ENCODE data around the gene APEH.
"Not testable (repeated sequence)": the region's sequence is repeated elsewhere in the genome, so short reads cannot be mapped to it uniquely, and the experiment has no call there.

APEH gene

DNA sequence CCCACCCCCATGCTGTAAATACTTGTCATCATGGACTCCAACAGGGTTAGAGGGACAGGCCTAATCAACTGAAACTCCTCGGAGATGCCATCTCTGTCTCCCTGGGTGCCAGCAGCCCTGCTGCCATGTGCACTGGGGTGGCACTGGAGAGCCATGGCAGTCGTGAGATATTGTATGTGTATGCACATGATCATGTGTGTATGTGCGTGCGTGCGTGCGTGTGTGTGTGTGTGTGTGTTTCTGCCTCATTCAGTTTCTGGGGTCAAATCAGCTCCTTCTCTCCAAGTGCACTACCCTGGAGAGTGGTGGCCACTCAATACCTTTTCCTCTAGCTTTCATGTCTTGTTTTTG is 3.2 kb upstream of the APEH start:
- no peak for DNase-seq

DNA sequence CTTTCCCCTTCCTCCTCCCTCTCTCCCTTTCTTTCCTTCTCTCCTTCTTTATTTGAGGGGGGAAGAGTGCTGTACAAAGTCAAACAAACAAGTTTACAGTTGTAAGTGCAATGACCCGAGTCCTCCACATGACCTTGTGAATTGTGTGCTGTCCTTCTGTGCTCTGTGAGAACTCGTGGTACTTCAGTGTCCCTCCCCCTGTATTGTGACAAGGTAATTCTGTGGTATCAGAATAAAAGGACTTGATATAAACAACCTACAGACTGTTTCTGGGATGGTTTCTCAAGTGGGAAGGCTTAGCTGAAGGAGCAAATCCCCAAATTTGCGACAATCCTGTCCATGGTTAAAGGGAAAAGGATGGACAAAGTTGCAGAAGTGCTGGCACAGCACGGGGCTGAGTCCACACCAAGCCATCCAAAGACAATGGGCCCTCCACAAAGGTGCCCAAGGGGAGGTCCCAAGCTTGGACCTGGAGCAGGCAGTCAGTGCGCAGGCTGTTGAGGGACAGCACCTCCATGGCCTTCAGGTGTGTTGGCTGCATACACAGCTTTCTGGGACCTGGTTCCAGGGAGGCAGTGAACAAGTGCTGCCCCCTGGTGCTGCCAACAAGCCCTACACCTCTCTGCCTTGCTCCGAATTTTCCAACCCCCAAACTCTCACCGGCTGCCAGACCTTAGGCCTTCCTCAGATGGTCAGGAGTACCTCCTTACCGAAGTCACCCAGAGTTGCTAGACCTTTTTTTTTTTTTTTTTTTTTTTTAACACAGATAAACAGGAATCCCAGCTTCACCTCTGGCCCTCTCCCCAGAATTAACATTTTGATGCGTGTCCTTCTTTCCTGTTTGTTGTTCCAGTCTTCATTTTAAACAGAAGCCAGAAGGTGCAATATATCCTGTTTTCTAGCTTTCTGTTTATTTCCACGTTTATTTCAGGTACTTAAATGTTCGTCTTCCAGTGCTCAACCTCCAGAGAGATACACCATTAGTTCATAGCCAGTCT is 2.6 kb upstream of the APEH start:
- DNase-seq, result peak; percentile 67 to 80

DNA sequence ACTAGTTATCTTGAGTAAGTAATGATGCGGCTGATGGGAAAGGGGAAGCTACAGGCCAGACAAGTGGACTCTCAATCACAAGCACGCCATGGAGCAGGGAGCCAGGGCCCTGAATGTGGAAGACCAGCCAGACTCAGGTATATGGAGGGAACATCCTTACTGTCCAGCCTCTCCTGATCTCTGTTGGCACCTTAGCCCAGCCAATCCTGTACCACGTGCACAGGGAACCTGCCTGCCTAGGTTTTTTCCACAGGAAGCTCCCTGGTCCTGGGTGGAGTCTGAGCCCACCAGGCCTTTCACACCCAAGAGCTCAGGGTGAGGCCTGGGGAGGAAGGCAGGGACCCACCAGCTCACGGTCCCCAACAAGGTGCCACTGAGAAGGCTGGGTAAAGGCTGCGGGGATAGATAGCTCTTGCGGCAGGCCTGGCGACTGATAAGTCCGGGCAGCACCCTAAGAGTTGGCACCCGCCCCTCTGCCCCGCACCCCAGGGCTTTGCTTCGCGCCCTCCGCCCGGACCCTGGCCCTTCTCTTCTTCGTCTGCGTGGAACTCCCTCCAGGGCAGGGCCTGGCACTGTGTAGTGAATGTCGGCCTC is 933 bp upstream of the APEH start:
- no peak for DNase-seq

DNA sequence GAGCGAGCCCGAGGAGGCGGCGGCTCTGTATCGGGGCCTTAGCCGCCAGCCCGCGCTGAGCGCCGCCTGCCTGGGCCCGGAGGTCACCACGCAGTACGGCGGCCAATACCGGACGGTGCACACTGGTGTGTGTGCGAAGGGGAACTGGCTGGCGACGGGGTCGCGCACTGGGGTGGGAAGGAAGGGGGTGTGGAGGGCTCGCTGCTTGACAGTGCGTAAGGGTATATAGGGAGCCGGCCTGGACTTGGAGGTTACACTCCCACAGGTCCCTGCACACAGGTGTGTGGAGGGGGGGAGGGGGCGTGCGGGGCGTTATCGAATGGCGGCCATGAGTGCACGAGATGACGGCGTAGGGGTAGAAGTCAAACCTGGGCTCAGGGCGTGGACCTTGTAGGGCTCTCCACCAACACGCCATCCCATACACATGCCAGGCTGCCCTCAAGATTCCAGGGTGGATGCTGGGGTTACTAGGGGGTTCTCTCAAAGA is 389 bp downstream of the APEH start:
- DNase-seq, result peak in 1 of 2 donors; percentile 17

DNA sequence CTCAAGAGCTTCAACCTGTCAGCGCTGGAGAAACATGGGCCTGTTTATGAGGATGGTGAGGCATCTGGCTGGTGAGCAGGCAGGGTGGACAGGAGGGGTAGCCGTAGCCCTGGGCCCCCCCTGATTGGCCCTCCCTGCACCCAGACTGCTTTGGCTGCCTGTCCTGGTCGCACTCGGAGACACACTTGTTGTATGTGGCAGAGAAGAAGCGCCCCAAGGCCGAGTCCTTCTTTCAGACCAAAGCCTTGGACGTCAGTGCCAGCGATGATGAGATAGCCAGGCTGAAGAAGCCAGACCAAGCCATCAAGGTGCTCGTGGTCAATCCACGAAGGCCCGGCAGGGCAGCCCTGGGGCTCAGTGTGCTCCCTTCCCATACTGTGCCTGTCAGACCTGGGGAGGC is 1.8 kb downstream of the APEH start:
- DNase-seq, result no peak

DNA sequence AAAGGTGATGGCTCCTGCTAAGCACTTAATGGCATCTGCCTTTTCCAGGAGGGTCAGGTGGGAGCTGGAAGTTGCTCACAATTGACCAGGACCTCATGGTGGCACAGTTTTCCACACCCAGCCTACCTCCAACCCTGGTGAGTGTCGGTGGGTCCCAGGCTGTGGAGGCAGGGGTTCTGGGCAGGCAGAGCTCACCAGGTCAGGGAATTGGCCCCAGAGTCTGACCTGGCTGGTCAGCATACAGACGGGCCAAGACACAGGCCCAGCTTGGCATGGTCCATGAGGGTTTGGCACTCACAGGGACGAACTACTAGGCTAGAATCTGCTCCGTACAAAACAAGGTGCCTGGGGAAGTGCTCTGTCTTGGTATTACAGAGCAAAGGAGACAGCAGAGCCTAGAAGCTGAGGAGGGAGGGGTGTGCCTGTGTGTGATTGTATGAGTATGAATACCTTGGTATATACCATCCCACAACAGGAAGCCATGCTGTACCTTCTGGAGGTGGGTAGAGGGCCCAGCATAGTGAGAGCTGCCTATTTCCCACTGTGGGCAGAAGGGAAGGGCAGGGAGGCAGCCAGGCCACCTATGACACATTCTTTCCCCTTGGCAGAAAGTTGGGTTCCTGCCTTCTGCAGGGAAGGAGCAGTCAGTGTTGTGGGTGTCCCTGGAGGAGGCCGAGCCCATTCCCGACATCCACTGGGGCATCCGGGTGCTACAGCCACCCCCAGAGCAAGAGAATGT is 6.5 kb downstream of the APEH start:
- DNase-seq, result no peak

DNA sequence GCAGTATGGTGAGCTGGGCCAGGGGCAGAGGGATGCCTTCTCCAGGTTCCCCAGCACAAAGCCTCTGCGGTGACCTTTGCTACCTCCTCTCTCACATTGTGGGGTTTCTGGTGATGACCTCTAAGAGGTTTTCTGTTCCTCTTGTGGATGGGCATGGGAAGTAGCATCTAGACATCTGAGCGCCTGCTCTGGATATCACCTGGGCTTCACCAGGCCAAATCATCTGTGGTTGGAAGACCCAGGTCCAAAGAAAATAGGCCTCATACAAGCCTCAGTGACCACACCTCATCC is 7.0 kb downstream of the APEH start:
- no peak for DNase-seq

DNA sequence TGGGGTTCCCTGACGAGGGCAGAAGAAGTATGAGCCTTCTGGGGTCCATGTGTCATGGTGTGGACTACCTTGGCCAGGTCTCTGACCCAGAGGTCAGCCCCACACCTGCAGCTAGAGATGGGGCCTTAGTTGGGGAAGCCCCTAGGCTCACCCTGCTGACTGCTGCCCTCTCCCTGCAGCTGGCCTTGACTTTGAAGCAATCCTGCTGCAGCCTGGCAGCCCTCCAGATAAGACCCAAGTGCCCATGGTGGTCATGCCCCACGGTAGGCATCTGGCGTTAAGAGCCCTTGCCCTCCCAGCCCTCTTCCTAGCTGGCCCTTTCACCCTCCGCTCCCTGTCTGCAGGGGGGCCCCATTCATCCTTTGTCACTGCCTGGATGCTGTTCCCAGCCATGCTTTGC is 7.4 kb downstream of the APEH start:
- no peak for DNase-seq

DNA sequence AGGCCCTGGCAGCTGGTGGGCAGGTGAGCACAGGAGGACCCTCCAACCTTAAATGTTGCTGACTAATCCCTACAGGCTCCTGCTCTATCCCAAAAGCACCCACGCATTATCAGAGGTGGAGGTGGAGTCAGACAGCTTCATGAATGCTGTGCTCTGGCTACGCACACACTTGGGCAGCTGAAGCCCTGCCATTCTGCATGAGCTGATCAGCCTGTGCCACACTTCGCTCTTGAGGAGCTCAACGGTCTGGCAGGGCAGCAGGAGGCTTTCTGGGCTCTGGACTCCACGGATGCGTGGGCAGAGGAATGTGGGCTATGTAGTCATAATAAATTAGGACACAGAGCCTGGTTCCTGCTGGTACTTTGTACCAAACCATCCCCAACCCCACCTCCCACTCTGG is 9.0 kb downstream of the APEH start:
- DNase-seq, result no peak

DNA sequence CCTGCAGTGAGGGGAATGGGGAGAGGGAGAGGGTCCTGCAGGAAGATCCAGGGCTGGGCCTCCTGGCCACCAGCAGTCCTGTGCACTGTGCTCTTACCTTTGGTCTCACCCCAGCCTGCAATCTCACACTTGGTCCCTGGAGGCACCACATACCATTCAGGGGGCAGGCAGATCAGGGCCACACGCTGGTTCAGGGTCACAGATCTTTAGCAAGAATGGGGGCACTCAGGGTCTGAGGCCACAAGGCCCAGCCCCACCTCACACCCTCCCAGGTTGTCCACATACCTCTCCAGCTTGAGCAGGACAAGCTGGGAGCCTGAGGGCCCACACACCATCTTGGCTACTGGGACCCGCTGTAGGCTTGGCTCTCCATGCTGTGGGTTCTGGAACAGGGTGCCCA is 10.3 kb downstream of the APEH start:
- DNase-seq, result not testable (repeated sequence)

DNA sequence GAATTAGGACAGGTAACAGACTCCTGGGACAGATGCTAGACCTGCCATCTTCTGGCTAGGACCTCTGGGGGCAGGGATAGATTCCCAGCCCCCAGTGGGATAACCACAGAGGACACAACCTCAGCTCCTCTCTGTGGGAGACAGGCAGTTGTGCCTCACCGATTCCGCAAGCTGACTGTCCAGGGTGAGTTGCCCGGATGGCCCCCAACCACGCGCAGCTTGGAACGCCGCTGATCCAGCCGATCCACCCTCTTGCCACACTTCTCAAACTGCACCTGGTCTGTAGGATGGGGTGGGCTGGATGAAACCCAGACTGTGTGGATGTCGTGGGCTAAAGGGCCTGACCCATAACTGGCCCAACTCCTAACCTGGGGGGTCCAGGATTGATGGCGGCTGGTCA is 11.0 kb downstream of the APEH start:
- not testable (repeated sequence) for DNase-seq

DNA sequence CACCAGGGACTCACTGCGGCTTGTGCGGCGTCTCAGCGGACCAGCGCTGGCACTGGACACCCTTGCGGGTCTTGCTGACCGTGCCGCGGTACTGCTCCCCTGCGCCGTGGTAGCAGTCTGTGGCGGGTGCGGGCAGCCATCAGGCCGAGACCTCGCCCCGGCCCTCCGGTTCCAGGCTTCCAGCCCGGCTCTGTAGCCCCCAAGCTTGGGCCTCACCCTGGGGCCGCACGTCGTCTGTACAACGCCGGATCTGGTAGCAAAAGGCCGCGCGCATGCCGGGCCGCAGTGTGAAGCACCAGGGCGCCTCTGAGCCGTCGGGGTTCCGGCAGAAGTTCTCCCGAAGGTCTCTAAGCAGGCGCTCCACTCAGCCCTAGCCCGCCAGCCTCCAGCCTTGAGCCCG is 11.7 kb downstream of the APEH start:
- DNase-seq, result not testable (repeated sequence)

DNA sequence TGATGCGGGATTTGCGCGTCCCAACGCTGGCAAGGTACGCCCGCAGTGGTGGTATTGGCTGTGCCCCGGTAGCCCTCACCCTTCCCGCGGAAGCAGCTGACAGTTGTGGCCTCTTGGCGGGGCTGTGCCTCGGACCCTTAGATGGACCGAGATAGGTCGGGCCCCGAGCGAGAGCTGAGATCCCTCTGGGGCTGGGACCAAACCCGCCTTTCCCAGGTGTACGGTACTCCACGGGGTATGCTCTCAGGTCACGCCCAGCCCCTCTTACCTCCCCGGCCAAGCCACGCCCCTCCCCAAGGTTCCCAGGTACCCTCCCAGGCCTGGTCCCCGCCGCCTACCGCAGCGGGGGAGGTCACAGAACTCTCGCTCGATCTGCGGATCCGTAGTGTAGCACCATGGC is 12.2 kb downstream of the APEH start:
- DNase-seq, result peak; percentile 31 to 46

DNA sequence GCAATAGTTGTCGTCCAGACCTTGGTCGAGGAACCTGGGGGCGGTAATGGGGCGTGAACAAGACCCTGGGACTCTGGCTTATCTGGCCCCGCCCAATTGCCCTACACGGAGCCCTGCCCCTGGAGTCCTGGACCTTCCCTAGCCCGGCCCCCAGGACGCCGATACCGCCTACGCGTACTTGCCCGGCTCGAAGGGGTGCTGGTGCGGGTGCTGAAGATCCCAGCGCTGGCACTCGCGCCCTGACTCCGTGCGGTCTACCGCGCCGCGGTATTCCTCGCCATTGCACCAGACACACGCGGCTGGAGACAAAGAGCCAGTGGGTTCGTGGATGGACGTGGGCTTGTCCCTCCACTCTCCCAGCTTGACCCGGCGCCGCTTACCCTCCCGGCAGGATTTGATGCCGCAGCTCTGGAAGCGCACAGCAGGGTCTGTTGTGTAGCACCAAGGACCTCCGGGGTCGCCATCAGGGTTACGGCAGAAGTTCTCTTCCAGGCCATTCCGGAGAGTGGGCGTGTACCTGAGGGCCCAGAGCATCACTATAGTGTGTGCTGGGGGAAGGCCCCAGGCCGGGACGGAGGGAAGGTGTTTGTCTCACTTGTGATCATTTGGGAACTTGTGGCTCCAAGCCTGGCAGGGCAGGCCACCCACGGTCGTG is 12.7 kb downstream of the APEH start:
- peak; percentile 30 to 49 for DNase-seq

DNA sequence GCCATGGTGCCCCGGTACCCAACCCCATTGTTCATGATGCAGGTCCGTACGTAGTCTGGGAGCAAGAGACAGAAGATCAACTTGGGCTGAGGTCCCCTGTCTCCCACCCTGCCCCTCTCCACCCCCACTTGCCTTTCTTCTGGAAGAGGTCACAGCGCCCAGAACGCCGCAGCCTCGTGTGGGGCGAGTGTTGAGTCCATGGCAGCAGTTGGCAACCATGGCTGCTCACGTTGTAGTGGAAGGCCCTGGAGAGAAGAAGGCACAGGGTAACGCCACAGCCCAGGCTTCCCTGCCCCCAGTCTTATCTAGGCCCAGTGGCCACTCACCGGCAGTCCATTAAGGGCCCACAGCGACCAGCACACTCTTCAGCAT is 13.3 kb downstream of the APEH start:
- not testable (repeated sequence) for DNase-seq

DNA sequence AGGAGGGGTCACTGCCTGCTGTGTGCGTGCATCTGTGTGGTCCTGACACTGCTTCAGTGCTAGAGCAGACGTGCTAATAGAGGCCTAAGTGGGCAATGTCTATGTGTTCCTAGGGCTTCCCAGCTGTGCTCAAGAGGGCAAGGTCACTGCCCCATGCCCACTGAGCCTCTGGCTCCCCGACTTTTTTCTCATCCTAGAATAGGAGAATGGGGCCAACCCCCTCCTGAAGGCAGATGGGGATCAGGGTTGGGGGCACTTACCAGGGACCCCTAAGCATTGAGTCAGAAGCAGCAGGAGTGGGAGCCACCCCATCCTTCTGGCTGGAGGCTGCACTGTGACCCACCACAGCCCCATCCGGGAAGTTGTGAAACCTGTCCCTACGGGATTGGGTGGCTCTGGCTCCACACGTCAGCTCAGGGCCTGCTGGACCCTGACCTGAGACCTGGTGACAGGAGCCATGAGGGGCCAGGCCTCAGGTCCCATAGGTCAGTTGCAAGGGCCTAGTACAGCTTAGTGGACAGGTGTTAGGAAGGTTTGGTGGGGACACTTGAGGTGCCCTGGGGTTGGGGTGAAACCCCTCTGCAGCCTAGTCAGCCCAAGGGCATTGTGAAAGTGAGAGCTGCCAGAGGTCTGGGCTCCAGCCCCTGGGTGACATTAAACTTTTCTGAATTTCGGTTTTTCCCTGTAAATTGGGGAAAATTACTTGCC is 14.3 kb downstream of the APEH start:
- not testable (repeated sequence) for DNase-seq

DNA sequence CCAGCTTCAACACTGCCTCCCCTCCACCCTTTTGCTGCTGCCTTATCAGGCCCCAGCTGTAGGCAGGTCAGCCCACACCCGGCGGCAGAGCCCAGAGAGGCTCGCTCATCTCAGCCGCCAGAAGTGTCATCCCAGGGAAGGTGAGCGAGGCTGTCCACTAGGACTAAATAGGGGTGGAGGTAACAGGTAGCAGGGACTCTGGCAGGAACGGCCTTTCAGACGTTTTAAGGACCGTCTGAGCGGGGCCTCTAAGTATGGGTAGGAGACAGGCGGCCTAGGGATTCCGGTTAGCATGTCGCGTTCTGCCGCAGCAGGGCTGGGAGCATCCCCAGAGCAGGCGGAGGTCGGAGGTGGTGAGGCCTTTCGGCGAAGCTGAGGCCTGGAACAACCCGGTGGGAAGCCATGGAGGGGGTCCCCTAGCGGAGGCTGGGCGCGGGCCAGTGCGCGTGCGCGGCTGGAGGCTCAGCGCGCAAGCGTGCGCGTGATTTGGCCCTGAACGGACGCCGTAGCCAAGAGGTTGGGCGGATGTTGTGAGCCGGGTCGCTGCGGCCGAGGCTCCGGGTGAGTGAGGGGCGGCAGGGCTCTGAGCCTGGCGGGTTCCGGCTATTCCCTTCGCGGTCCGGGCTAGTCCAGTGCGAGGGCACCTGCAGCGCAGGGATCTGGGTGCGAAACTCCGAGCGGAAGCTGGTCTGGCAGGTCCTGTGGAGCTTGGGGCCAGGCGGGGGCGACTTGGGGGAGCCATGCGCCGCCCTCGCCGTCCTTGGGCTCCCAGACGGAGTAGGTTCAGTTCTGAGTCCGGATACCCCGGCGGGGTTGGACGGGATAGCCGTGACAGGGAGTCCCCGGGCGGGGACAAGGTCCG is 15.1 kb downstream of the APEH start, which contains the start of the genes MST1 and RNF123:
TSS of gene MST1 (minus strand) at position 429 of the 862 bp plus-strand sequence. CDS start 783 bp downstream, outside the sequence.
TSS of gene RNF123 (plus strand) at position 512 of the 862 bp plus-strand sequence. CDS start 1,609 bp downstream, outside the sequence.
- DNase-seq, result peak; percentile 91 to 93

DNA sequence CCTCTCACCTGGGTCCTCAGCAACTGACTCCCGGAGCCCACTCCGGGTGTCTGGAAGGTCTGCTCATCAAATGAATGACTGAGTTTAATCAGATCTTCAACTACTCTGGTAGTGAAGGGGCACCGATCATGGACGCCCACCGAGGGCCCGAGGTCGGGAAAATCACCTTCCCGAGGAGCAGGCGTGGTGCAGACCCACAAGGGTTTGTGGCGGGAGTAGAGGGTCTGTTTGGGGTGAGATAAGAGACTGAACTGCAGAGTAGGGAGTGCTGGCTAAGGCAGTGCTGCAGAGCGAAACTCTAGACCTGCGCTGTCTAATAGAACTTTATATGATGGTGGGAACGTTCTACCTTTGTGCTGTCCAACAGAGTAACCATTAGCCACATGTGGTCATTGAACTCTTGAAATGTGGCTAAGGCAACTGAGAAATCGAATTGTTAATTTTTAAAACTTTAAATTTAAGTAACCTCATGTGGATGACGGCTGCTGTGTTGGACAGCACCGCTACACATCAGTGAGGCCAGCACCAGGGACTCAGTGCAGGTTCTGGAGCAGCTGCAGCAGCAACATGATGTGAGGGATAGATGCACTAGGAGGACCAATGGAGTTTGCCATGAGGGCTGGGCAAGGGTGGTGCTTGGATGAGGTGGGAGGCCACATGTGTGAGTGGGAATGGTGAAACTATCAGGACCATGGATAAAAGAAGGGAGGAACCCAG is 15.9 kb downstream of the APEH start:
- not testable (repeated sequence) for DNase-seq

DNA sequence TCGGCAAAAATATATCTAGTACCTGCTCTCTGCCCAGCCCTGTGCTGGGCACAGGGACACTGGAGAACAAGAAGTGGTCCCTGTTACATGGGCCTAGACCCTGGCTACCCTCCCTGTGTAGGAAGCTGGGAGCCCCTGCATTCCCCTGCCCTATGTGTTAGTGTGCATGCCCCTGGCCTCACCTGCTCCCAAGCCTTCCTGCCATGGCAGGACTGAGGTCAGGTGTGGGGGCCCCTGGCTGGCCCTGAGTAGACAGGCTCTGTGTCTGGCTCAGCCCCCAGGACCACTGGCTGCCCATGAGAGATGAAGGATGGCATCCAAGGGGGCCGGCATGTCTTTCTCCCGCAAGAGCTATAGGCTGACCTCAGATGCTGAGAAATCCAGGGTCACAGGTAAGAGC is 16.7 kb downstream of the APEH start:
- DNase-seq, result not testable (repeated sequence)

DNA sequence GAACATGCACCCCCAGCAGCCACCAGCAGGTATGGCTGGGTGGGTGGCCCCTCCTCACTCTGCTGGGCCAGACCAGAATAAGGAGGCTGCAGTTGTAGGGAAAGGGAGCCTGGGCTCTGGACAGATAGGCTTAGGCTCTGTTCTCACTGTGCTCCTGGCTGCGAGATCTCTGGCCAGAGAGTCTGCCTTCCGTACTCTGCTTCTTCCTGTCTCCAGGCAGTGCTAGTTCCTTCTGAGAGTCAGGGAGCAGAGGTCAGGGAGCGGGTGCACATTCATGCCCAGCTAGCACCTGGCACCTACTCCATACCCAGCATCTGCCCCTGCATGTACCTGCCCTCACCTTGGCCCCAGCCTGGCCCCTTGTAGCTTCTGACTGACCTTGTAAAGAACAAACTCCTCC is 17.3 kb downstream of the APEH start:
- not testable (repeated sequence) for DNase-seq

All from CD4-positive, alpha-beta T cell treated with Interleukin-4 for 1 hour (primary cell).